ENCODE measurements around the gene SLIT3. TPM values are rescaled to one million over a fixed set of nuclear protein-coding genes. Genes with fewer than 3 reads are reported as not detected.

Gene SLIT3
- total and polyA plus RNA-seq, 8 donors = 1.2 to 24.5 (median 8.6) TPM

DNA sequence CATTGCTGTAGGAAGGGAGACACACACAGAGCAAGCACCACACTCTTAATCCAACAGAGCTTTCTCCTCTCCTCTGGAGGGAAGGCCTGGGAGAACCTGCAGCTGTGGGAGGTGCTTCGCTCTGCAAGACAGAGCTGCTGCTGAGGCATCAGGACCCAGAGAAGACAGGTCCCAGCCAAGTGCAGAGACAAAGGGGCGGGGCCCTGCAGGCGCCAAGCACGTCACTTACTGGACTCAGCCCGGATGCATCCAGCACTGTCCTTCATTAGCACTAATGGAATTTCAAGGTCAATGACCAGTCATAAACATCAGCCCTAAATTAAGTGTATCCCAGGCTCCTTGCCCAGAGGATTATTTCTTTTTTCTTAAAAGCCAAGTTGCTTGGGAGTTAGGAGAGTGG, 384.7 kb downstream of the SLIT3 start:
- intact Hi-C loops (cut with DNase I; ENCODE audit: low total_unique reads) = no loop called here
- H3K27ac ChIP-seq = peak overlapping the region in 3 of 5 donors; percentile 4 to 43 (median 36)
- peaks cover 0 to 17% (median 6%) of the 10 kb centered on the region in 4 donors for H3K4me1 ChIP-seq
- DNase-seq = peak in 1 of 2 donors; percentile 81
- TF ChIP-seq EP300 (IDR thresholded peaks at IDR 0.05) (no peak), POLR2AphosphoS5 (IDR thresholded peaks at IDR 0.05) (peak in 2 of 3 donors; percentile 15 to 23), POLR2A (IDR thresholded peaks at IDR 0.05) (no peak)
- TF ChIP-seq, protein P1, sequence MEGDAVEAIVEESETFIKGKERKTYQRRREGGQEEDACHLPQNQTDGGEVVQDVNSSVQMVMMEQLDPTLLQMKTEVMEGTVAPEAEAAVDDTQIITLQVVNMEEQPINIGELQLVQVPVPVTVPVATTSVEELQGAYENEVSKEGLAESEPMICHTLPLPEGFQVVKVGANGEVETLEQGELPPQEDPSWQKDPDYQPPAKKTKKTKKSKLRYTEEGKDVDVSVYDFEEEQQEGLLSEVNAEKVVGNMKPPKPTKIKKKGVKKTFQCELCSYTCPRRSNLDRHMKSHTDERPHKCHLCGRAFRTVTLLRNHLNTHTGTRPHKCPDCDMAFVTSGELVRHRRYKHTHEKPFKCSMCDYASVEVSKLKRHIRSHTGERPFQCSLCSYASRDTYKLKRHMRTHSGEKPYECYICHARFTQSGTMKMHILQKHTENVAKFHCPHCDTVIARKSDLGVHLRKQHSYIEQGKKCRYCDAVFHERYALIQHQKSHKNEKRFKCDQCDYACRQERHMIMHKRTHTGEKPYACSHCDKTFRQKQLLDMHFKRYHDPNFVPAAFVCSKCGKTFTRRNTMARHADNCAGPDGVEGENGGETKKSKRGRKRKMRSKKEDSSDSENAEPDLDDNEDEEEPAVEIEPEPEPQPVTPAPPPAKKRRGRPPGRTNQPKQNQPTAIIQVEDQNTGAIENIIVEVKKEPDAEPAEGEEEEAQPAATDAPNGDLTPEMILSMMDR (IDR thresholded peaks at IDR 0.05) = no peak
- no peaks in the 10 kb centered on the region for H3K9me3 ChIP-seq
- no peak overlapping the region for H3K4me3 ChIP-seq
- whole genome bisulfite sequencing, 5 donors = 42 to 64% (median 50%) methylated on average over 5 of the region's 5 CpGs
- H3K27me3 ChIP-seq = peaks cover 0 to 14% (median 0%) of the 10 kb centered on the region in 3 donors
- no peaks in the 10 kb centered on the region for H3K36me3 ChIP-seq

DNA sequence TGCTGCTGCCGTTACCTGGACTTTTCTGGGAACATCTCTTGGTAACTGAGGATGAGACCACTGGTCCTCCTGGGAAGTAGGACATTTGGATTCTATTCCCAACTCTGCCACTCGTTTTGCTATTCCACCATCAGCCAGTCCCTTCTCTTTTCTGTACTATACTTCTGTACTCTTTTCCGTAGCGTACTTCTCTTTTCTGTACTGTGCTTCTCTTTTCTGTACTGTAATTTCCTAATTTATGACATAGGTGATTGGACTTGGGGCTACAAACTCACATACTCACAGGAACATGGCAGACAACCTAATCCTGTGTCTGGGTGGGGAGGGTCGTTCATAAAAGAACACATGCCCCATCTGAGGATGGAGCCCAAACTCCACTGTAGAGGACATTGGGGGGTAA, 386.4 kb downstream of the SLIT3 start:
- no peaks in the 10 kb centered on the region for H3K36me3 ChIP-seq
- no peak overlapping the region for H3K4me3 ChIP-seq
- 72 to 78% (median 75%) methylated on average over 5 of the region's 5 CpGs for WGBS, 5 donors
- H3K27me3 ChIP-seq = no peaks in the 10 kb centered on the region
- peaks cover 0 to 13% (median 5%) of the 10 kb centered on the region in 4 donors for H3K4me1 ChIP-seq
- intact Hi-C loops (cut with DNase I; ENCODE audit: low total_unique reads) = no loop called here
- no peak overlapping the region for H3K27ac ChIP-seq
- TF ChIP-seq POLR2AphosphoS5 (IDR thresholded peaks at IDR 0.05) = no peak
- TF ChIP-seq POLR2A (IDR thresholded peaks at IDR 0.05) = no peak
- TF ChIP-seq, protein P1 (IDR thresholded peaks at IDR 0.05) = no peak
- no peak for TF ChIP-seq EP300 (IDR thresholded peaks at IDR 0.05)
- DNase-seq = no peak
- no peaks in the 10 kb centered on the region for H3K9me3 ChIP-seq

DNA sequence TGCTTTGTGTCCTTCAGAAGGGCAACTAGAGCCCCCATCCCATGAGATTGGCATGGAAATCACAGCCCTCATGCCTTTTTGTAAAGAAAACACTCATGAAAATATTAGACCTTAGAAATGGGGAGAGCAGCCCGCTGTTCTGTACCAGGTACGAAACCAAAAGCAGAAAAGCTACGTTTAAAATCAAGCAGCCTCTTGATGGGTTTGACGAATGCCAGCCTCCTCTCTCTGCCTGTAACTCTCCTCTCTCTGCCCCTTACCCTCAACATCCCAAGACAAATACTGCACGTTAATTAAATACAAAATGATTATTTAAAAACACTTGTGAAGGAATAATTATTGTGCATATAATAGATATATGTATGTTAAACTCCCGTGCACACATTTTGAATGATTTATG, 390.1 kb downstream of the SLIT3 start:
- no peak overlapping the region for H3K4me3 ChIP-seq
- H3K27me3 ChIP-seq = no peaks in the 10 kb centered on the region
- 81 to 87% (median 82%) methylated on average over 6 of the region's 6 CpGs for WGBS, 5 donors
- H3K9me3 ChIP-seq = no peaks in the 10 kb centered on the region
- intact Hi-C loops (cut with DNase I; ENCODE audit: low total_unique reads) = no loop called here
- DNase-seq = no peak
- H3K4me1 ChIP-seq = no peaks in the 10 kb centered on the region
- TF ChIP-seq EP300 (IDR thresholded peaks at IDR 0.05) = no peak
- TF ChIP-seq POLR2AphosphoS5 (IDR thresholded peaks at IDR 0.05) = no peak
- no peak overlapping the region for H3K27ac ChIP-seq
- H3K36me3 ChIP-seq = no peaks in the 10 kb centered on the region

DNA sequence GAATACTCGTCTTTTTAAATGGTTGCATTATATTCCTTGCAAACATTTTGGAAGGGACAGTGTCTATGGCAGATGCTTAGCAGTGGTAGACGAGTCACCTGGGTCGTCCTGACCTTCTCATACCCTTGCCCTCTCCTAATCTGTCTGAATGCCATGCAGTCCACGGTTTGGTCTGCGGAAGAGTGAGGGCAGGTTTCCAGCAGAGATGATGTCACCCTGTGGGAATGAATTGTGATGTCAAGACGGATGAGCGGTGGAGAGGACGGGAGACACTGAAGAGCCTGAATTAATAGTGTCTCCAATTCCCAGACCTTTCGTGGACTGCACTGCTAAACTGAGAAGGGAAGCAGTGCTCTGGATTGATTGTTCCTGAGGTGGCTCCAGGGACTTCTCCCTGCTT, 392.7 kb downstream of the SLIT3 start:
- H3K27me3 ChIP-seq = no peaks in the 10 kb centered on the region
- 62 to 68% (median 64%) methylated on average over 9 of the region's 9 CpGs for WGBS, 5 donors
- H3K4me1 ChIP-seq = no peaks in the 10 kb centered on the region
- DNase-seq = peak in 1 of 2 donors; percentile 41
- no peak overlapping the region for H3K27ac ChIP-seq
- H3K36me3 ChIP-seq = no peaks in the 10 kb centered on the region
- intact Hi-C loops (cut with DNase I; ENCODE audit: low total_unique reads) = no loop called here
- H3K9me3 ChIP-seq = no peaks in the 10 kb centered on the region
- TF ChIP-seq POLR2A (IDR thresholded peaks at IDR 0.05) = no peak
- no peak for TF ChIP-seq EP300 (IDR thresholded peaks at IDR 0.05)
- no peak for TF ChIP-seq POLR2AphosphoS5 (IDR thresholded peaks at IDR 0.05)
- TF ChIP-seq, protein P1 (IDR thresholded peaks at IDR 0.05) = no peak
- no peak overlapping the region for H3K4me3 ChIP-seq

DNA sequence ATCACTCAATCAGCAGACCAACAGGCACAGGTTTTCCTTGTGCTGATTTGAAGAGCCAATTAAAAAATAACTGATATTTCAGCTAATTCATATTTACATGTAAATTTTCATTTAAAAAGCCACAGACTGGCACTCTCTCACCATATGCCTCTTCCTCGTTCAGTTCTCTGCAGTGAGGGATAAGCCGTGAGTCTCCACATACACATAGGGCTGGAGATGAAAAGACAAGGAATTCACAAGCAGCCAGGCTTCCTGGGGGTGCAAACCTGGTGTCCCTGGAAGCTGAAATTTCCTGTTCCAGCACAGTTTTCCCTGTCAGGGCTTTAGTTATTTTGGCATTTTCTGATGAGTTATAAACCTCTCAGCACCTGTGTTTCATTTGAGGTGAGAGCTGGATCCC, 397.9 kb downstream of the SLIT3 start:
- Histone ChIP-seq H3K4me3 (no peak overlapping the region), H3K27me3 (no peaks in the 10 kb centered on the region), H3K4me1 (no peaks in the 10 kb centered on the region), H3K27ac (no peak overlapping the region), H3K9me3 (no peaks in the 10 kb centered on the region), H3K36me3 (no peaks in the 10 kb centered on the region)
- DNase-seq = no peak
- intact Hi-C loops (cut with DNase I; ENCODE audit: low total_unique reads) = no loop called here
- TF ChIP-seq POLR2A (IDR thresholded peaks at IDR 0.05) = no peak
- no peak for TF ChIP-seq EP300 (IDR thresholded peaks at IDR 0.05)
- TF ChIP-seq POLR2AphosphoS5 (IDR thresholded peaks at IDR 0.05) = no peak
- WGBS, 5 donors = 75 to 89% (median 81%) methylated on average over 2 of the region's 2 CpGs

Data from stomach (tissue), 9 donors.